Right lobe of liver (tissue), 4 donors: ENCODE results near the gene NMUR1.

Source experiments
- CTCF ChIP-seq, 4 donors: fragments of 200-600 bp in 3 of 4; fragments of 450-650 bp in 1 of 4; IDR thresholded peaks; one replicate each; pipeline versions ENCODE4 v1.5.1 to v1.8.0; 2016 to 2022; ENCODE audit warnings: antibody characterized with exemption in 4 of 4, mild to moderate bottlenecking in 2 of 4
- POLR2A ChIP-seq: fragments of 450-650 bp; IDR thresholded peaks from one replicate; pipeline ENCODE4 v1.6.1; 2017; ENCODE audit warnings: antibody characterized with exemption, mild to moderate bottlenecking
- donor health status: DM: no; HTN: no; CAD: no.
- donor health status: DM: no; HTN: no; CAD: no.
- donor health status: DM: no; HTN: yes; CAD: no.

GRCh38 chr2:231571661-231572191 is 41.5 kb upstream of the NMUR1 start:
- no peak for TF ChIP-seq POLR2A
- no peak for TF ChIP-seq CTCF (IDR thresholded peaks at IDR 0.05)
